AG08396 (cell line): ENCODE measurements around the gene DGKI.

Experiments used
- DNase-seq: peaks from one replicate; pipeline ENCODE4 v3.0.0; 2012; ENCODE audit warnings: low spot score, mixed read lengths

Gene DGKI

DNA sequence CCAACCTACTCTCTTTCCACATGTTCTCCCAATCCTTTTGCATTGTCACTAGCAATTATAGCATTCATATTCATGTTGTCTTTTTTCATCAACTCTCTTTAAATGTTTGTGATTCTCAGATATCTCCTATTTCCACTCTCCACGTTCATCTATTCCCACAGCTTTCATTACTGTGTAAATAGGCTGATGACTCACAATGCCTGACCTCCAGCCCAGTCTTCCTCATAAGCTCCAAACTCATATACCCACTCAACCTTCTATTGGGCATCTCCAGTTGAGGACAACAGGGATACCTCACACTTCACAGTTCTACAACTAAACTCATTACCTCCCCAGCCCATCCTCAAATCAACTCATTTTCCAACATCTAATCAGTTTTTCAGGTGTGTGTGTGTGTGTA lies 194.1 kb downstream of the DGKI start:
- peak; percentile 28 for DNase-seq

DNA sequence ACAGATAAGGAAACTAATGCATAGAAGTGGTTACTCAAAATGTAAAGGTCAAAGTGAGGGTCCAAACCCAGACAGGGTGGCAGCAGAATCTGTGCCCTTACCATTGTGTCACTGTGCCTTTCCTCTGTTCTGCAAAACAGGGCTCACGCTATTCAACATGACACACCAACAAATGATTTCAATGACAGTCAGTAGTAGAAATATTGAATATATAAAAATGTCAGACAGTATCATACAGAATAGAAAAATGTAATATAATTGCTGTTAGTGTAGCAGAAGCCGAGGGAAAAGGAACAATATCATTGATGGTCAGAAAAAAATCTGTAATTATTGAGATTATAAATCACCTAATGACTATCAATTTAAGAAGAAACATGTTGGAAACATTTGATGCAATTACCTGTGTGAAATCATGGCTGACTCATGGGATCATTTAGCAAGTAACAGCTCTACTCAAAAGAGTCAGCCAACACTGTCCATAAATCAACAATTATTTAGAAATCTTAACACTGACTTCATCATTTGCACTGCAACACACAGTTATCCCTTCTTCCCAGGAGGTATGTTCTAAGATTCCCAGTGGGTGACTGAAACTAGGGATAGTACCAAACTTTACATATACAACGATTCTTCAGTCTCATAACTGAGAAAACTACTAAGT lies 198.7 kb downstream of the DGKI start:
- no peak for DNase-seq

DNA sequence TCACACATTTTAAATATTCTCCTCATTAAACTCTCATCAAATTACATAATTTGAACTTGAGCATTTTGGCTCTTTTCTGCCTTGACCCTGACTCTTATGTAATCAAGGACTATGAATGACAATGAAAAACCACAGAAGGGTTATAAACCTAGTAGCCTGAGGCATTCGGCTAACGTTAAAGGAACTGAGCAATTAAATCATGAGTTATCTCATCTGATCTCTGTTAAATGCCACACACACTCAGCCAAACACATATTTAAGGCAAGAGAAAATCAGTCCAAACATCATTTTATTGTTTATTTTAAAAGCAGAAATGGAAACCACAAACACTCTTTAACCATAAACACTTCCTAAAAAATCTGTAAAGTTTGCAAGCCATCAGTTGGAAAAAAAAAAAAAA lies 204.3 kb downstream of the DGKI start:
- DNase-seq: no peak

DNA sequence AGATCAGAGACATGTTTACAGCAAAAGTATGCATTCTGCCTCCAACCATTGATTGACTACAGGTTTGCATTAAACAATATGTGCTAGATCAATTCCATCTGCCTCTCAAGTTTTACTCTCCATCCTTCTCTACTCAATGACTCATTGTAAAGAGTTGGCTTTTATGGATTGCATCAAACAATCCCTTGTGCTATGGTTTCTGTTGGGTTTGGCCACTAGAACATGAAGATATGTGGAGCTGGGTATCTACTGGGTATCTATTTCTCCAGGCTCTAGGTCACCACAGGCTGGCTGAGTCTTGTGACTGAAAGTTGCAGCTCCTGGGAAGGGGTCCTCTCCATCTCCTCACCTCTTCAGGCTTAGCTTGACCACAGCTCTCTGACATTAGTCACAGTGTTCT lies 204.7 kb downstream of the DGKI start:
- no peak for DNase-seq

DNA sequence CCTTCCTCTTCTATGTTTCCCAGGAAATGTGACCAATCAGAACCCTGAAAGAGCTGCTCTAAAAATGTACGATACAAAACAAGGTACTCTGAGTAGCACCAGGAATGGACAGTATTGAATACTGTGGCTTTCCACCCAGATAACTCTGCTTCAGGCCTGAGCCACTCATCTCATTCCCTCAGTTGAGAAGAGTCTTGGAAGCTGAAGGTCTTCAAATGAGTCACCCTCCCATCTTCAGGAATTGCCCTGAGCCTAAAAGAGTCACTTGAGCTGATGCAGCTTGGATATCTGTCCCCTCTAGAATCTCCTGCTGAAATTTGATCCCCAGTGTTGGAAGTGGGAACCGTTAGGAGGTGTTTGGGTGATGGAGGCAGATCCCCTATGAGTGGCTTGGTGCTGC lies 210.4 kb downstream of the DGKI start:
- DNase-seq: no peak

DNA sequence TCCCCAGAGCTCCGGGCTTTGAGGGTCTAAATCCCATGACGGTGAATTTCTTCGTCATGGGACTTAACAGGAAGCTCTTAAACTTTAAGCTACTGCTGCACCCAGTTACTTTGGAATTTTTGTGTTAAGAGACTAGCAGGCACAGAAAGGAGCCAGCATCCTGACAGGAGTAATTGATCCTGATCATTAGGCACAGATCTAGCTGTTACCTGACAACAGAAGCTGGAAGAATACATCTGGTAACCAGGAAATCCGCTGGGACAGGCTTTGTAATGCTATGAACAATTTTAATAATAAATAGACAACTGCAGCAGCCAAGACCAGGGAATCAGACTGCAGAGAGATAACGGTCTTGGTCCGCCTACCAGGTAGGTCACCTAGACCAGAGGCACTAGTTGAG lies 210.9 kb downstream of the DGKI start:
- DNase-seq: no peak

DNA sequence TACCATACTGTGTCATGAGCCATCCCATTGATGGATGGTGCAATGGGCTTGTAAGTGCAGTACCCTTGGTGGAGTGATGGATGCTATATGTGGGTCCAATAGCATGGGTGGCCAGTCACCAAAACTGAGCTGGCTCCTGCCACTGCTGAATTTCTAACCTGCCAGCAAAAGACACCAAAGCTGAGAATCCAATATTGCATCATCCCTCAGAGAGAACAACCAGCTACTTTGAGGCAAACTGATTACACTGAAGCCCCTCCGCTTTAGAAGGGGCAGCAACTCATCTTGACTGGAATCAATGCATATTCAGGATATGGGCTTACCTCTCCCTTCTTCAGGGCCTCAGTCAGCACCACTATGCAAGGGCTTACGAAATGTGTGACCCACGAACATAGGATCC lies 211.6 kb downstream of the DGKI start:
- DNase-seq: no peak

DNA sequence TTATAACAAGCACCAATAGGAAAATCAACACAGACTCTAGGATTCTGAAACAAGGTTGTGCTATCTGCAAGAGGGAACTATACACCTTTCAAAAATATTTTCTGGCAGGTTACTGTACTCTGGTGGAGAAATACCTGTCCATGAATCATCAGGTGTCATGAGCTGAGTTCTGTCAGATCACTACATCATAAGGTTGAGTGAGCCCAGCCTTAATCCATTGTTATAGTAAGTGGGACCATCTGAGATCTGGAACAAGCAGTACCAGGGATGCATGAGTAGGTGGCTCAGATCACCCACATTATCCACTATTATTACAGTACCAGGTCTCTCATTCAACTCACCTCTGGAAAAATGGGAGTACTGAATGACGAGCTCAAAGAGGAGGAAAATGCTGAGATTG lies 212.4 kb downstream of the DGKI start:
- no peak for DNase-seq

DNA sequence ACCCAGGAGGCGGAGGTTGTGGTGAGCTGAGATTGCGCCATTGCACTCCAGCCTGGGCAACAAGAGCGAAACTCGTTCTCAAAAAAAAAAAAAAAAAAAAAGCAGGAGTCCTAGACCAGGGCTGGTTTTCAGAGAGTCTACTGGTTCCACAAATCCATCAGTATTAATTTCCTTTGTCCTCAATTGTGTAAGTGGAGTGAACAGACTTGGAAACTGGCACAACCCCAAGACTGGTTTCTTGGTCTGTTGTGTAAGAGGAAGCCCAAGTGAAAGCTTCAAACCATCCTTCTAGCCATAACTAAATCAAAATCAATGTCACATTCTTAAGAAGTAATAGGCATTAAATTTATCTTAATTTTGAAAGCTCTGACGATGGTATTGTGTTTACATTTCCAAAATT lies 213.6 kb downstream of the DGKI start:
- DNase-seq: no peak

DNA sequence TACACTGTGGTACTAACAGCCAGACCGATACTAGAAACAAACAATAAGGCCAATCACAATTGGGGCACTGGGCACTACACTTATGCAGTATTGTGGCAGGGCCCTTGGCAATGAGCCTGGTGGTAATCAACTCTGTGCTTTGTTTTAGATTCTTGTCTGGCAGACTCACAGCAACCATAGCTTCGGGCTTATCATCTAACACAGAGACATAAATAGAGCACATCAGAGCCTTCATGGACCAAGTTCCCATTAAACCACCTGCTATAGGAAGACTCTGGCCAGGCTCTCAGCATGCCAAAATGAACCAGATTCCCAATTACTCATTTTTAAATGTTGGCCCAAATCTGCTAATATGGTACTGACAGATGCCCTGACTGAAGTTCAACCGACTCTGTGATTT lies 218.6 kb downstream of the DGKI start:
- no peak for DNase-seq

DNA sequence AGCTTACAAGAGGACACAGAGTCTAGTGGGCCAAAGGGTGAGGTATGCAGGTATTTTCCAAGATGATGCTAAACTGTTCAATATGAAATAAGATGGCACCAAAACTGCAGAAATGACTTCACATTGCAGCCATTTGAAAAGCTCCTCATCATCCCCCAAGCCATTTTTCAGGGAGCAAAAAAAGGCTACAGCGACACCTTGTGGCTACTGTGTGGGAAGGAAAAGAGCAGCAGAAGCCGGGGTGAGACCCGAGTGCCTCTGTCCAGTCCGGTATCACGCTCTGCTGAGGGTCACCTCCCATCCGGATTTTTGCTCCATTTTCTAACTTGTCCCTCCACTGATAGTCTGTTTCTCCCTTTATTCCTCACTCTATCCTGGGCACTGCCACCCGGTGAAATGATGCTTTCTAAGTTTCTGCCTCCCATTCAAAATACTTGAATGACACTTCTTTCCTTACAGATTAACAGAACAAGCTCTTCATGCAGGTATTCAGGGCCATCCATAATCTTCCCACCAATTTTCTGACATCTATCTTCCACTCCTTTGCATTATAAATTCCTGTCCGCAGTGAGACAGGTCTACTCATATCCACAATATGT lies 220.2 kb downstream of the DGKI start:
- peak; percentile 75 for DNase-seq

DNA sequence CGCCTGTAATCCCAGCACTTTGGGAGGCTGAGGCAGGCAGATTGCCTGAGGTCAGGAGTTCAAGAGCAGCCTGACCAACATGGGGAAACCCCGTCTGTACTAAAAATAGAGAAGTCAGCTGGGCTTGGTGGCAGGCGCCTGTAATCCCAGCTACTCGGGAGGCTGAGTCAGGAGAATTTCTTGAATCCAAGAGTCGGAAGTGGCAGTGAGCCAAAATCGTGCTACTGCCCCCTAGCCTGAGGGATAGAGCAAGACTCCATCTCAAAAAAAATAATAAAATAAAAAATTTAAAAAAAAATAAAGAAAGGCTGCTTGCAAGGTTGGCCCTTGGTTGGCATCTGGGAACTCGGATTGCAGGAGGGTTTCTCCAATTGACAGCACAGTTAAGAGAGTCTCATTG lies 221.6 kb downstream of the DGKI start:
- DNase-seq: no peak

DNA sequence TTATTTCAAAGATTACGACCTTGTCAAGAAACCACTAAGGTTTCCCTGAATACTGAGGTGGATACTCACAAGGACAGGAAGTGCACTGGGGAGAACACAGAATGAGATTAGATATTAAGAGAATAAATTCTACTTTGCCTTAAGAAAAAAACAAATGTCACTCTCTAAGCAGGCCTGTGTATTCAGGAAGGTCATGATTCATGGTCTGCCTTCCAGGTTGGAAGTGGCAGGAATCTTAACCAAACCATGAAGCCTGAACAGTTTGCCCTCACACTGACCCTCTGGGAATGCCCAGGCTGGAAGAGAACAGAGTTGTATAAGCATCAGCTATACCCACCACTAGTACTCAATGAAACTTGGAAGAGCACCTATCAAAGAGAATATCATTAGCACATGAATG lies 227.6 kb downstream of the DGKI start:
- no peak for DNase-seq

DNA sequence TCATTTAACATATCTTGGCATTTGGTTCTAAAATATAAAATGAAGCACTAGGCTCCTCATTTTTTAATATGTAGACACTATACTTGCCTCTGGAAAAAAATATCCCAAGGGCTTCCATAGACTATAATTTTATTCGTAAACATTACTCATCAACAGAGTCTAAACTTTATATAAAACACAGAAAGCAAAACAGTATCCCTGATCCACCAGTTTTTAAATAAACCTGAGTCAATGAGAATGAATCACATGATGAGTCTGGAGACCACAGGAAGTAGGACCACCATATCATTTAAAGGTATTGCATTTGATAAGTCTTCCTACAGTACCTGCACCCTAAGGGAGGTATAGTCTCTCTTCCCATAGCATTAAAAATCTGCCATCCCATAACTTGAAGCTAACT lies 228.0 kb downstream of the DGKI start:
- DNase-seq: no peak

DNA sequence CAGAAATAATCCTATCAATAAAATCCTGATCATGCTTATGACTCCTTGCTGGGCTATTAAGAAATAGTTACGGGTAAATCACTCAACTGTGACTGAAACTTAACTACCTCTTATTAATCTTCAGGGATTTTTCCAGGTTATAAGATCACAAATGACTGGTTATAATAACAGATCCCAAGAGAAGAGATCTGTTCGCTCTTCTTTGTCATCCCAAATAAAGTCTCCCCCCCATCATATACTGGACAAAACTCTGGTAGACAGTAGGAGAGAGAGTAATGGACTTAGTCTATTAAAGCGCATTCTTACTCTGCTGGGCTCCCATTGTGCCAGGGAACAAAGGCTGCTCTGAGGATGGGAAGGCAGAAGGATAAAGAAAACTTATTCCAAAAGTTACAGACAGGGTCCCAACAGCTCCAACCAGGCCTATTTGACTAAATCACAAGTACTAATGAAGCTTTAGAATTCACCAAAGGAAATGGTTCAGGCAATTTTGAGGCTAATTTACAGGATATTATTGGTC lies 233.7 kb downstream of the DGKI start:
- no peak for DNase-seq

DNA sequence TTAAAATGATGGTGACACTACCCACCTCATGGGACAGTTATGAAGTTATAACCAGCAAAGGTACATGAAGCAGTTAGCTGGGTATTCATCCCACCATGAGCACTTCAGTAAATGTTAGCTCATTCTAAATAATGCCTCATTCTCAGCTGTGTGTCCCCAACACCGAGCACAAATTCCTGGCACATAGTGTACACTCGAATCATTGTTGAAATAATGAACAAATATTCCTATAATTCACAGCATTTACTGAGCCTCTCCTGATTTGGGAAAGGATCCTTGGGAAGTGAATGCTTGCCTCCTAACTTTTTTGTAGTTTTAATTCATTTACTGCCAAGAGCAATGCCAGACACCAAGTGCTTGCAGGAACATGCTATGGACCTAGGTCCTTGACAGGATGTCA lies 235.2 kb downstream of the DGKI start:
- no peak for DNase-seq

DNA sequence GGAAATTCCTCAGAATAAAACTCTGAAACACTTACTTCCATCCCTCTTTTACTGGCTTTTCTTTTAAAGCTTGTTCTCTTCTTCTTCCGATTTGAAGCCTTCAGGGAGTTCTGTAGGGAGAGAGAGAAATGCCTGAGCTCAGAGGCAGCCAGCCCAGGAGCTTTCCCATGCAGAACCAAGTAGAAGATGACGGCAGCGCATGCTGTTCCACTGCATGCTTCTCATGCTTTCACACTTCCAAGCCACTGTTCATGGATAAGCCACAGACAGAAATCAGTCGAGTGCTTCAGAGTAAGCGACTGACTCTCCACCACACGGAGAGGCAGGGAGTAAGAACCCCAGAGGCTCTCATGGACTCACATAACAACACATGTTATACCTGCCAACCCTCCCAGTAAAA lies 237.3 kb downstream of the DGKI start:
- no peak for DNase-seq

DNA sequence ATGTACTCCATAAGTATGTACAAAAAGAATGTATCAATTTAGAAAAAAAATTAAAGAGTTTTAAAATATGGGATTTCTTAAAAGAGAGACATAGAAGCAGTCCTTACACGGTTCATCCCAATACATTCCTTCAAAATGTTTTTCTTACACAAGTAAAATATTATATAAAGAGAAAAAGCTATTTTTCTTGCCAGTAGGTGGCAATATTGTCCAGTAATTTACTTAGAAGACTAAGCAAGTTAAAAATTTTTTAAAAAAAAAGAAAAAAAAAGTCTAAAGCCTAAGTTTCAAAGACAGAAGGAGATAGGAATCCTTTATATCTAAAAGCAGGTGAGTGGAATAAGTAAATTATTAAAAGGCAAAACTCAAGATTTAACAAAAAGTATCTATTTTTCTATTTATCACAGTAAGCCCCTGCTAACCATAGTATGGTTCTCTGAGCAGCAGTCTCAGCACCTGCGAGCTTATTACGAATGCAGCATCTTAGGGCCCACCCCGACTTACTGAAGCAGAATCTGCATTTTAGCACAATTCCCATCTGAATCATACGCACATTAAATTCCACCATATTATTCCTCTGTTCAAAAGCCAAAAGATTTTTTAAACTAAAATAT lies 240.6 kb downstream of the DGKI start:
- DNase-seq: no peak

DNA sequence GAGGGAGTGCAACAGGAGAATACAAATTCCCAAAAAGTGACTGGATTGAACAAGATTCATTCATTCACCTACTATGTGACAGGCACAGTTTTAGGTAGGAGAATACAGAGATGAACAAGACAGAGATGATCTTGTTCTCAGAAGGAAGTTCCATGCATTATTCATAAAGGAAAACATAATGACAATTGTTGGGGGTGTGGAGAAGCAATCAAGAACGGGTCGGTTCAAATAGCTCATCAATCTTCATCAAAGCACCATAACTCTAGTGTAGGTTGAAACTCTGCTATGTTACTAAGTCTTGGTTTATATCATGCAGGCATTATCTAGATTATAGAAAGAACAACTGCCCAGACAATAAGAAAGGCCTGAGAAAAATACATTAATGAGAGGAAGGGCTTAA lies 243.7 kb downstream of the DGKI start:
- no peak for DNase-seq

DNA sequence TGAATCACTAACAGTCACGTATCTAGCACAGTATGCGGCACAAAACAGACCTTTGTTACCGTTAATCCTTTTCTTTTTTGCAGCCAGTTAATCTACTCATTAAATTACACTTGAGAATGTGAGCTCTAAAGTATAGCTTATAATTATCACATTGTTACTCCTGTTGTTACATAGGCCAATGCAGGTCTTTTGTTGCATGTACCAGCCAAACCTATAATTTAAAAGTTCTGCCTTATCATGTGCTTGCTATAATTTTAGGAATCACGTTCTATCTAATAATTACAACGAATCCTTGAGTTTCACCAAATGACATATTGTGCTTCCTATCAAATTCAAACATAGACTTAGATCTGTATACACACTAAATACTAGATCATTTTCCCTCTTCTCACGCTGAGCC lies 245.1 kb downstream of the DGKI start:
- DNase-seq: no peak

DNA sequence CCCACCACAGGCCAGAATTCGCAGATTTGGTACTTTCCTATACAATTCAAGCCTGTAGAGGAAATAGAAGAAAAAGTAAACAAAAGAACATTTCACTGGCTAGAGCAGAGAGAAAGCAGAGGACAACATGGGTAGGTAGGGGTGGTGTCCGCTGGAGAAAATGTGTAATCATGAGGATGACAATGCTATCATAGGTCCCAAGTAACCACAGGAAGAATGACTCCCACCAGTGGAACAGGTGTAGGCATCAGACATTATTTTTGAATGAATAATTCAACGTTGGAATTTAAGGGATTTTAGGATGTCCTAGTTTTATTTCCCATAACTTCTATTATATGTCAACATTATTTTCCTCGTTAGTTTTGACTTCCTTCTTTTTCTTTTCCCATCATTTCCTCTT lies 248.9 kb downstream of the DGKI start:
- no peak for DNase-seq

DNA sequence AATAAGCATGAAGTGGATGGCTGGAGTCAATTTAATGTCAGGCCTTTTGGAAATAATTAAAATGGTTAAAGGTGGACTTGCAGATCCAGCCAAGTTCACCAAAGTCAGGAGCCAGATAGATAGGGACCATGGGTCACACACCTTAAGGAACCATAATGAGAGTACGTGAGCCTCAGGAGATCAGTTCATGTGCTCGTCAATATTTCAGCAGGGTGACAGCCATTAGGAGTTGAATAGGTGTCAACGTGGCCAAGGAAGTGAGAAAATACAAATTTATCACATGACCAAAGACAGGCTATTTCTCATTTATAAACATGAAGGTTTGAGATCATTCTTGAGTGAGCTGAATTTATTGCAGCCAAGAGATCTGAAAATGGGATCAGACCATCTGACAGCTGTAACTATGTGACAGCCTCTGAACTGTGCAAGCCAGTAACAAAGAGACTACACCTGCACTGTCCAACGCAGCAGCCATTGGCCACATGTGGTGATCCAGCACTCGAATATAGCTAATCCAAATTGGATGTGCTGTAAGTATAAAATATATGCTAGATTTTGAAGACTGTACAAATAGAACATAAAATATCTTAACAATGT lies 253.6 kb downstream of the DGKI start:
- no peak for DNase-seq

DNA sequence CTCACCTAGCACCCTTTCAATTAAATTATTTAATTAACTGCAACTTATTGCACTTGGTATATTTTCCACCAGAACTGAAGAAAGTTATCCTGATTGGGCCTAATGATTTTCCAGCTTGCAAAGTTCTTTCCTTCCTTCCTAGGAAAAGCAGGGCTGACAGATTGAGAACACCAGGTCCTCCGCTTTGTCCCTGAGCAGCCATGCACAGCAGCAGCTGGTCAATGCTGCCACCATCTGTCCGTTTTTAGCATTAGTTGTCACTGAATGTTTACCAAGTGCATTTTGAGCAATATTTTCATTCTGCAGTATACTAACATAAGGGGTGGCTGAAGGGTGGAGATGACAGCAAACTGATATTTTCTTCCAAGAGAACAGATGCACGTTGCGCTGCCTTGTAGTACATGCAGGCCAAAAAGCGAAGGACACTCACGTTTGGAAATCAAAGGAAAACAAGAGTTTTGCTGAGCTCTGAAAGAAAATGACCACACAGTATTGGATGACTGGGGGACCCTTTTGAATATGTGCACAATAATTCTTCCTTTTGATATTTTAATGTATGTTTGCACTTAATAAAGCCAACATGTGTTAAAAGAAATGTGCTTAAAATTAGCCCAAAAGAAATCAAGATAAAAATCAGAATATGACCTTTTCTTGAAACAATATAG lies 254.4 kb downstream of the DGKI start:
- DNase-seq: peak; percentile 80
